Stimulated activated CD8-positive, alpha-beta memory T cell treated with anti-CD3 and anti-CD28 coated beads, Interleukin-4, amount 100 ng/mL, for 1 hour (primary cell): ENCODE data around the gene NISCH.

Experiments
- DNase-seq, 2 donors: peaks; one replicate each; pipeline ENCODE4 v3.0.0-alpha.2; 2020; ENCODE audit warnings: low read depth in 2 of 2, low spot score in 1 of 2

Gene NISCH

DNA sequence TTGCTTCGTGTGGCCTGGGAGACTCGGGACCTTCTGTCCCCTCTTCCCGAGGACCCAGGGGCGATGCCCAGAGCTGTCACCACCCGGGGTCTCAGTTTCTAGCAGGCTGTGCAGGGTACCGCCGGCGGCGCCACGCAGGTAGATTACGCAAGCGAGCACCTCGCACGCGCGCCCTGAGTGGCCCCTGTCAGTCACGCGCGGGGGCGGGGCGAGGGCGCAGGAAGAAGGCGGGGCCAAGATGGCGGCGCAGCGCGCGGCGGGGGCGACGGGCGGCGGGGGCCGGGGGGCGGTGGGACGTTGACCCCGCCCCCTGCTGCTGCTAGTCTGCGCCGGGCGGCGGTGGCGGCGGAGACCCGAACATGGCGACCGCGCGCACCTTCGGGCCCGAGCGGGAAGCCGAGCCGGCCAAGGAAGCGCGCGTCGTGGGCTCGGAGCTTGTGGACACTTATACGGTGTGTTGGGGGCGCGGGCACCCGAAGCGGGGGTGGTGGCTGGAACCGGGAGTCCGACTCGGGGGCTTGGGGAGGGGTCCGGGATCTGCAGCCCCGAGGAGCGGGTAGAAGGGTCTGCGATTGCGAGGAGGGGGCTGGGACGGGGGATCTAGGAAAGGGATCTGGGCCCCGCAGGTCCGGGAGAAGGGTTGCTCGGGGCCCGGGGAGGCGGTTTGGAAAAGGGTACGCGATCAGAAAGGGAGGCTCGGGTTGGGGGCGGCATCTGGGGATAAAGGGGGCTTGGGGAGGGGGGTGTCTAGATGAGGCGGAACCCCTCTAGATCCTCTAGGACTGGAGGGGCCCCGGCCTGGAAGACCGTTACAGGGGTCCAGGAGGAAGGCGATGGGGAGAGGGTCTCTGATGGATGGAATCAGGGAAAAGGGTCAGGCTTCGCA lies at the start of gene NISCH:
TSS of gene NISCH (plus strand) at position 322 of the 886 bp plus-strand sequence. CDS start at position 360, 38 bp downstream.
- peak; percentile 94 to 95 for DNase-seq

DNA sequence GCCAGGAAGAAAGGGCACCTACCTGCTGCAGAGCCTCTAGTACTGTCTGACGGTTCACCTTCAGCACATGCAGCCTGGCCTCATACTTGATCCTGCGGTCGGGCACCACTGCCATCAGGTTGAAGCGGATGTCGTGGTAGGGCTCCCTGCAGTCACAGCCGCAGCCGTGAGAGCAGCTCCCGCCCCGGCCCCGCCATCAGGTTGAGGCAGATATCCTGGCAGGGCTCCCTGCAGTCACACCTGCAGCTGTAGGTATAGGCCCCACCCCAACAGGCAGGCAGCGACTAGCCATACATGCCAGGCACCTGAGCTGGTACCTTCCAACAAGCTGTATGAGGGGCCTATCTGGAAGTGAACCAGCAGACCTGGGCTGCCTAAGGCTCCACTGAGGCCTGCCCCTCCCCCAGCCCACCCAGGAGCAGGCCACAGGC lies 49.2 kb upstream of the NISCH start:
- no peak for DNase-seq

DNA sequence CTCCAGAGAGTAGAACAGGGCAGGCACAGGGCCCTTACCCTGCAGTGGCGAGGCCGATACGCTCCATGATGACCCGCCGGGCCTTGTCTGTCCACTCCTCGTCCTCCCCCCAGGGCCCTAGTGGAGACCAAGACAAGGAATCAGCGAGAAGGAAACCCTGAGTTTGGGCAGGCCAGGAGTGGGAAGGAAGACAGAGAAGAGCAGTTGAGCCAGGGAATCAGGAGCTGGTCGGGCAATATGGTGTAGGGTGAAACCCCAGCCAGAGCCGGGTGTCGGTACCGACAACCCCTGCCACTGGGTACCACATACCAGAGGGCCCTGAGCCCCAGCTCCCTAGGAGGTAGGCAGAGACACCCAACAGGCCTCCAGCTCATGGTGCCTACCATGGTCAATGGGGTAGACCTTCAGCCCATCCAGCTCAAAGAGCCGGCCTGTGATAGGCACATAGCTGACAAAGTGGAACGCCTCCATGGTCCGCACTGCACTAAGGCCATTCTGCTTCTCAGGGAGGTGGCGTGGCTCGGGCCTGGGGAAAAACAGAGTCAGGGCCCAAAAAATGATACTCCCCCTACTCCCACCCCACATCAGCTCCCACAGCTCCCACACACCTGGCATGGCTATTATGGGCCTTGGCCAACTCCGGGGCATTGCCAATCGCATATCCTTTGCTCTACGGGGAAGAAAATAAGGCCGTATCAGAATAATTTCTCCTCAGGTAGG lies 48.5 kb upstream of the NISCH start:
- no peak for DNase-seq

DNA sequence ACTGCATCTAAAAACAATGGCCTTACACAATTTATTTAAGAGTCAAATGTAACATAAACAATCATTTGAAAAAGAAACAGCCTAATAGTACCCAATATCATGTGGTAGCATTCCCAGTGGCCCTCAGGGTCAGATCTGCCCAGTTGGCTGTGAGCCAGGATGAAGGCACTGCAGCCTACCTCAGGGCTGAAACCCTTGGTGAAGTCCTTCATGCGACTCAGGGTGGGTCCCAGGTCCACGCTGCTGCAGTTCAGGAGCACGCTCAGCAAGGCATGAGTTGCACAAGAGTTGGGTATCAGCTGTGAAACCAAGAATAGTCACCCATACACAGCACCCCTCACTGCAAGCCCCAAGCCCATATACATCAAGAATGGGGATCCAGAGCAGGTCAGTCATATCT lies 47.6 kb upstream of the NISCH start:
- no peak for DNase-seq

DNA sequence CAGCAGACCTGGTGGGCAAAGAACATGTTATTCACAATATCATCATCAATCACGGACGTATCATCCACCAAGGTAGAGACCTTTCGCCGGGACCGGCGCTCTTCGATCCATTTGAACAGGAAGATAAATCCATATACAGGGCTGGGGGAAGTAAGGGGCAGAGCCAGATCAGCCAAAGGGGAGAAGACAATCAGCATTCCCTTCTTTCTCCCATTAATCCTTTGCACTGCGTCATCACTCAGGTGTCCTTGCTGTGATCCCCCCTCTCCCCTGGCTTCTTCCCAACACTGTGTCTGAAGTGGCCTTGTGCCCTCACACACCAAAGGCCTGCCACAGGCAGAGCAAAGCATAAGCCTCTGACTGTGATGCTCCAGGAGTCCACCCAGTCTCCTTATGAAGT lies 46.9 kb upstream of the NISCH start:
- no peak for DNase-seq

DNA sequence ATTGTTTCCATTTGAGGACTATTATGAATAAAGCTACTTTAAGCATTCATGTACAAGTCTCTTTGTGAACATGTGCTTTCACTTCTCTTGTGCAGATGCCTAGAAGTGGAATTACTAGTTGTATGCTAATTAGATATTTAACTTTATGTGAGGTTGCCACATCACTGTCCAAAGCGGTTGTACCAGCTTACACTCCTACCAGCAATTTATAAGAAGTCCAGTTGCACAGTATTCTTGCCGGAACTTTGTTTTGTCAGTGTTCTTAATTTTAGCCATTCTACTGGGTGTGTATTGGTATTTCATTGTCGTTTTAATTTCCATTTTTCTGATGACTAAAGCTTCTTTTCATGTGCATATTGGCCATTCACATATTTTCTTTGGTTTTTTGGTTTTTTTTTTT lies 39.6 kb upstream of the NISCH start:
- no peak for DNase-seq

DNA sequence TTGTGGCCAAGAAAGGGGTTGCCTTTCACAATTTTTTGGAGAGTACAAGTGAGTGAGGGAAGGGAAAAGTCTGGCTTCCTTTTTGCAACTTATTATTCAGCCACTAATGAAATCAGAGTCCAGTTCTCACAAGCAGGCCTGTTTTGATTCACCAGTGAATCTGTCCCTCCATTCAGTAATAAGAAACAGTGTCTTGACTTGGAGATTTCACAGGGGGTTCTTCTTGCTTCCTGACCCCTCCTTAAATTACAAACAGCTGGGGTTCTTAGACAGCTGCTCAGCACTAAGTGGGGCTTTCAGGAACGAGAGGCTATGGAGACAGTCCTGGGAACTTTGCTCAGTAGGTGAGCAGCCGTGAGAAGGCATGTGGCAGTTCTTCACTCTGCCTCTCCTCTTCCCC lies 35.0 kb upstream of the NISCH start:
- DNase-seq, result no peak

DNA sequence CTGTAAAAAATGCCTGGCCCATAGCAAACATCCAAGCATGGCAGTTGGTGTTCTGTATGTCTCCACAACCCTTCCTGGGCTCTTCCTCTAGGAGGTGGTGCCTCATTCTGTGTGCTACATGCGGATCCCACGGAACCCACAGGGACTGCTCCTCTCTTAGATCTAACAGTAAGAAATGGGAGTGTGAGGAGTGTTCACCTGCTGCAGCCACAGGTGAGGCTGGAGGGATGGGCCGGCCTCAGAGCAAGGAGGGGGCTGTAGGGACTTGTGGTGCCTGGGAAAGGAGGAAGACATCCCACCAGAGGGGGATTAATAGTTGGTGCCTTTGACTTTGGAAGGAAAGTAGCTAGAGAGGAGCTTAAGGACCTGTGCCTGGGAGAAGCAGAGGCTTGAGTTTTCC lies 32.7 kb upstream of the NISCH start:
- DNase-seq, result no peak

DNA sequence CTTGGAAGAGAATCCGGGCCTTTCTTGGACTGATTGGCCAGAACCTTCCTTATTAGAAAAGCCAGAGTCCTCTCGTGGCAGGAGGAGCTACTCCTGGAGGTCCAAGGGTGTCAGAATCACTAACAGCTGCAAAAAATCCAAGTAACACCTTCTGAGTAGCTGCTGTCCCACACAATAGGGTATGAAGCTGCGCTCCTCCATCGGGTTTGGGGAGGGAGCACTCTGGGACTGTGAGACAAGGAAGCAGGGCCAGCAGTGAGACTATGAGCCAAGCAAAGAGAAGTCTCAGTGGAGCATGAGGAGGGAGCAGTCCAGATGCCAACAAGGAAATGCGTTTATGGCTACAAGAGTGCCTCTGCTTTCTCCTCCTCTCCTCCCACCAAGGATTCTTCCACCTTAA lies 32.2 kb upstream of the NISCH start:
- DNase-seq, result no peak

DNA sequence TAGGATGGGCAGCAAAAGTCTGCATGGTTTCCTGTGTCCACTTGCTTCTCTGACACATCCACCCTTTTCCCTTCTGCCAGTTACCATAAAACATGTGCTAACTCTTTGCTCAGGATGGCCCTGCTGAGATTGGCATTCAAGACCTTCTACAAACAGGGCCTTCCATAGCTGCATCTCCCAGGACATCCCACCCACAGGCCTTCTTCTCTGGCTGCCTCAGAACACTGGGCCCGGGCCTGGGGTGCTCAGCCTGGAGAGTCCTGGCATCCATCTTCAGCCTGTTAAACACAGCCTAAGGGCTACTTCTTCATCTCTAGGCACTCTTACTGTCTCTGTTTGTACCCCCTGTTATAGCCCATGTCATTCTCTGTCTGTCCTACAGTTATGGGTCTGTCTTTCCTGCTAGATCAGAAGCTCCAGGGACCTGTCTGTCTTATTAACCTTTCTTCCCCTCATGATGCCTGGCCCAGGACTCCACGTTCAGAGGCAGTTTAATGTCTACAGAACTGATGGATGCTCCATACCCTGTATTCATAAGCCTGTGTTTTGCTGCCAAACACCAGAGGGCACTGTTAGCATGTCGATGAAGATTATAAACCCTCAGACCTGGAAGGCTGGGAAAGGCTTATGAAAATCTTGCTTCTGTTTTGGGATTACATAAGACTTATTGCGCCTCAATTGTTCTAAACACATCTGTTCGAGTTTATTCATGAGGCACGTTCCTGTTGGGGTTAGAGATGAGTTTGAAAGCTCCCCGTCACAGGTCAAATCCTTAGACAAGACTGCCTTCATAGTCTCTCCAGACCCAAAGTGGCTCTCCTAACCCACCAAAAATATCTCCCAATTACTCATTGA lies 27.0 kb upstream of the NISCH start:
- no peak for DNase-seq

DNA sequence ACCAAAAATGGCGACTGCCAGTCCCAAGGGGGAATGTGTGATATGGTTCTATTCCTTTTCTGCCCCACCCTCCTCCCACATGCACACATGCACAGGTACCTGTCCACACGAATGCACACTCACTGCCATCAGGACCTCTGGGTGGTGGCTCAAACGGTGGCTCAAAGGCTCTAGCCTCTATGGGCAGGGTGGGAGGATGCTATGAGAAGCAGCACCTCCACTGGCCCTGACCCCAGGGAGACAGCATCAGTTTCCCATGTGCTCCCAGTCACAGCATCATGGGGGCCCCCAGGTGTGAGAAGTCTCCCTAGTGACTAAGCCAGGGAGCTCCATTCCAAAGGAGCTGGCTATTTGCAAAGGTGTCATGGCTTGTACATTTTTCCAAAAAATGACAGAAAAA lies 26.4 kb upstream of the NISCH start:
- DNase-seq, result no peak

DNA sequence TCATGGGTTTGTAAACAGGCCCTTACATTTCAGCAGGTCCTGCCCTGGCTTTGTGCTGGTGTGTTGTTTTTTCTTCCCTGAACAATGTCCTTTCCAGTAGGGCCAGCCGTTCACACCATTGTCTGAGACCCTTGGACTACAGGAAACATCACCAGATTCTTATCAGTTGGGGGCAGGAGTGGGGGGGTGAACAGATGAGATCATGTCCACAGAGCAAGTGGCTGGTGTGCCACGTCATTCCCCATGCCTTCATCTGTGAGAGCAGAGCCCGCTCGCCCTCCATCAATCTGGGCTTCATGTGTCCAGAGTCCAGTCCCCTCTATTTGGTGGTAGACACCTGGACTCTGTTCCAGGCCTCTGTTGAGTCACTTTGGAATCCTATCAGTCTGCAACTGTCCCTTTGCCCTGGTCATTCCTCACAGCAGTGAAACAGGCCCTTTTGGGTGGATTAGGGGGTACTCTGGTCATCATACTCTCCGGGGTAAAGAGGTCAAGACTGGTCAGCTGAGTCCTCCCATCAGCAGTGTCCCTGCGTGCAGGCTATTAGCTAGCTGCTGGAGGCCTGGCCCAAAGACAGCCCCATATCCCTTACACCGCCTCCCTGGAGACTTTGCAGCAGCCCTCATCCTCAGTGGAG lies 25.5 kb upstream of the NISCH start:
- DNase-seq, result no peak

DNA sequence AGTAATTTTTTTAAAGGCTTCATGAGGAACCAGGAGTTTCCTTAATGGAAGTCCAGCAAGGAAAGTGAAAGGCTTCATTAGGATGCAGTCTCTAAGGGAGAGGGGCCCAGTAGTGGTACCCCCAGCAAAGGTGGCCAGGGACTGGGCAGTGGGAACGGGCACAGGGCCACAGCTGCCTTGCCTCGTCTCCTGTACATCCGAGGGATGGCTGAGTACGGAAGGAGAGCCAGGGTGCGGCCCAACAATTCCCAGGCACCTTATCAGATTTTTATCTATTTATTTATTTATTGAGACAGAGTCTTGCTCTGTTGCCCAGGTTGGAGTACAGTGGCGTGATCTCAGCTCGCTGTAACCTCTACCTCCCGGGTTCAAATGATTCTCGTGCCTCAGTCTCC lies 25.0 kb upstream of the NISCH start:
- DNase-seq, result no peak

DNA sequence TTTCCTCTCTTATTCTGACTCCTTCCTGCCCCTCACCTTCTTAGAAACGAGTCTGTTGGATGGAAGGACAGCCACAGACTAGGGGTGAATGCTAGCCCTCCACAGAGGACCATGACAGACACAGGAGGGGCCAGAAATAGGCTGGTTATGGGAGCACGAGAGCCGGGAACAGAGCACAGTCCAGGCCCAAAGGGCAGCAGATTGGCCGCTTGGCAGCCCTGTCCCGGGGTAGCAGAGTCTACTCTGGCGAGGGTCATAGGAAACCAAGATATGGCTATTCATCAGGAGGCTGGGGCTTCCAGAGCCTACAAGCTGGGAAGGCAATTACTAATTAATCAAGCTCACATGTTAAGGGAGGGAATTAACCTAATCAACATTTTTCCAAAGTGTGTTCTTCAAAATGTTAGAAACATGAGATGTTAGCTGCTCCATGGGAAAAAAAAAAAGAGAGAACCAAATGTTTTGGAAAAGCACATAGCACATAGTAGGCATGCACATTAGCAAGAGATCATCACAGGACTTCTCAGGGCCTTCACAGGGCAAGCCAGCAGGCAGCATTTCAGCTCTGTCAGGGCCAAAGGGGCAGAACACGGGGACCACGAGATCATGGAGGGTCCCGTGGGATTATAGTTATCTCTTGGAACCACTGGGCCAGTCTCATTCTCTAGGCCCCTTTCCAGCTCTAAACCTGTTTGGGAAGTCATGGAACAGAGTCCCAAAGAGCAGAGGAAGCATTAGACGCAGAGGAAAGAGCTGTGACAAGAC lies 23.8 kb upstream of the NISCH start:
- DNase-seq, result no peak

DNA sequence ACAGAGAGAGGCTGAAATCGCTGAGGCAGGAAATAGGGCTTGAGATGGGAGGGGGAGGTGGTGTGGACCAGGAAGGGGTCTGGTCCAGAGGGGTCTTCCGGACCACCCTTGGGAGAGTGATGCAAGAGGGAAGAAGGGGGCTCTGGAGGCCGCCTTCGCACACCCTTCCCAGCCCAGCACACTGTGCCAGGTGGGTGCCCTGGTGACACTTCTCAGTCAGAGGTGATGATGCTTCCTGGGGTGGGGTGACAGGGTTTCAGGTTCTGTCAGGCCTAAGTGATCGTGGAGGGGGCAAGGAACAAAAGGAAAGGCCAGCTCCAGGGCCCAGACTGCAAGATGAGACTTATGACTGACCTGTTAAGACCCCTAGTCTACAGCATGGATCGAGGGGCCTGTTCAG lies 23.2 kb upstream of the NISCH start:
- DNase-seq, result no peak

DNA sequence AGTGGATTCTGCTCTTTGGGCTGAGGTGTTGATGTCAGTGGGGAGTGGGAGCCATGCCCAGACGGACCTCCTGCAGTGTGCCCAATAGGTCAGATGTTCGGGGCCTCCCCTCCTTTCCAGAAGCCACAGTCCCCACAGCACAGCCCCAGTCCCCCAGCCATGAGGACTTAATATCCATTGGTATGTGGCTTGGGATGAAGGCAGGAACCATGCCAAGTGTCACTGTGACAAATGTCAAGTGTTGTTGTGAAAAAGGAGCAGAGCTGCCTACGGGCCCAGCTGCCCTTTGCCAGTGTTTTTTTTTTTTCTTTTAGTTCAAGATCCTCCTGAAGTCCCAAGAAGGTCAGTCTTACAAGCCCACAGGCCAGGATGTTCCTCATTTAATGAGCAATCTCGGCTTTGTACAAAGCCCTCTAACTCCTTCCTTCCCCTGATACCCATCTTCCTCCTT lies 22.7 kb upstream of the NISCH start:
- no peak for DNase-seq

DNA sequence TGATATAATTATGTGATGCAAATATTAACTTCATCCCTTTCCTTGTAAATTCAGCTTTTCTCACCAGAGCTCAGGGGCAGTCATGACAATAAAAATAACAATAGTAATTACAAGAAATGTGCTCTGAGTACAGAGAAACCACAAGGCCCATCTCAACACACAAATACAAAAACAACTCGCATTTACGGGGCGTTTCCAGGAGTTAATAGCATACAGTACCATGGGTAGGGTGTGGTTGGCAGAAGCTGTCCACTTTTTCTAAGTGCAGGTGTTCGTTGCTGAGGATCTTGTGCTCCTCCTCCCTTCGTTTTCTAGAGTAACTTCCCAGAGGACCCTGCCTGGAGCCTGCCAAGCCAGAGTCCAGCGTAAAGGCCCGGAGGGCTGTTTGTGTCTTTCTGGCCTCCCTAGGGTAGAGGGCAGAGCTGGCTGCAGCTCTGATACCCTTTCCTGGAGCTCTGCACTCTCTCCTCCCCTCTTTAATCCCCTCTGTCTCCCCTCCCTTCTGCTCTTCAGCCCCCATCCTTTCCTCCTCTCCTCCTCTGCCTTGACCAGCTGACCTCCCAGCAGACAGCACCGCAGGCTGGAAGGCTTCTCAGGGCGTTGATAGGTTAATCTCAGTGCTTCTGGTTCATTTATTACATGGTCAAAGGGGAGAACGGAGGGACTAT lies 21.9 kb upstream of the NISCH start:
- no peak for DNase-seq

DNA sequence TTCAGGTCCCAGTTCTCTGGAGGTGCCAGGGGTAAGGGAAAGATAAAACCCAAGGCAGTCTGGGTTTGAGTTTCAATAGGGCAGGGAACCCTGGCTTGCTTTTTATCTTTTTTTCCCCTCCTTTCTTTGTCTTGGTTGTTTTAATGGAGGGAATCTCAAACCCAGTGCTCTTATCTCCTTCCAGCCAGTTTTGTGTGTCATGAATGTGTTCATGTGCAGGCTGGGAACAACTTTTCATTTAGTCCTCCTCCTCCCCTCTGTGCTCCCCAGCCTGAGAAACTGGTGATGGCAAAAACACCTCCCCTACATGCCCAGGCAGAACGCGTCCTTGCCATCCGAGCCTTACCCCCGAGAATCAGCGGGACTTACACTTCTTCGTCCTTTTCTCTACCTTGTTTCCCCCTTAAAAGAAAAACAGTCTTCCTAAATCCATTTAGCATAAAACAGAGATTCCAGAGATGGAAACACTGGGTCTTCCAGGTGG lies 21.4 kb upstream of the NISCH start:
- DNase-seq, result no peak

DNA sequence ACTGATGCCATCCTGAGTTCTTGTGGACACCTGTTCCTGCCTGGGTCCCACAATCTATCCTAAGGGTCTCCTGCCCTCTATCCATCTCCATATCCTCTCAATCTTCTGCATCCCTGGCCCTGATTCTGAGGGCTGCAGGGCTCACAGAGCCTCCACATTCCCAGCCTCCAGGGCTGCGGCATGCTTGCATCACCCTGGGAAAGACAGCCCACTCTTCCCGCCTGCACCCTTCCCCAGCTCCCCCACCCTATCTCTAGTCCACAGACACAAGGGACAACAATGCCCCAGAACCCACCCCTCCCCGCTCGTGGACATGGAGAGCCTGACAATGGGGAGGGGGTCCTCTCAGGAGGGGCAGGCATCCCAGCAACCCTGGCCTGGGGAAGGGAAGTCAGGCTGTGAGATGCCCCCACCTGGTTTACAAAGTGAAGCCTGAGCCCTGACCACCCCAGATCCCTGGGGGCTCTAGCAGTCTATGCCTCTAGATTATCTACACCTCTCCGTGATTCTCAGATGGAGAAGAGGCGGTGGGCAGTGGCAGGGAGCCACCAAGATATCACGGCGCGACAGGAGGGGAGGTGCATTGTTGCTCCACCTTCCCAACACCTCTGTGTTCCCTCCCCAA lies 20.8 kb upstream of the NISCH start:
- no peak for DNase-seq
